ENCODE measurements around the gene IGFLR1.

DNA sequence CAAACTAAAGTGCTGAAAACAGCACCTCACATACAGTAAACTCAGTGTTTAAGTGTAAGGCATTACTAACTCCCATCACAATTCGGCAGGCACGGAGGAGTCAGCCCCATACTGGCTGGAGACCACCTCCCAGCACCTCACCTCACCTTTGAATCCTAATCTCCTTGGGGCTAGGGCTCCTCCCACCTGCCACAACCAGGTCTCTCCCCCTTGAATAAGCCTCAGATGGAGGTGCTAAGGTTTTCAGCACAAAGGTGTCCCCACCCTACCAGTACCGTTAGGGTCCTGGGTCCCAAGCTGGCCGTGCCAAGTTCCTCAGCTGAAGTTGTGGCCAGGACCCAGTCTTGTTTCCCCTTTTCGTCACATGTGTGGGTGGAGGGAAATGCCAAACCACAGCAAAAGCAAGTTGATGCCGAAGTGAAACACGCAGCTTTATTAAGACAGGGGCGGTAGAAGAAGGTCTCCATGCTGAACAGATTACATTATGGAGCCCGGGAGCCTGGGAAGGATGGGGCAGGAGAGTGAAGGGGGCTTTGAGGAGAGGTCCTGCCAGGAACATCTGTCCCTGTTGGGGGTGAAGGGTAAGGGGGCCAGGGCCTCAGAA, at the start of gene IGFLR1:
- TF ChIP-seq, protein P1, sequence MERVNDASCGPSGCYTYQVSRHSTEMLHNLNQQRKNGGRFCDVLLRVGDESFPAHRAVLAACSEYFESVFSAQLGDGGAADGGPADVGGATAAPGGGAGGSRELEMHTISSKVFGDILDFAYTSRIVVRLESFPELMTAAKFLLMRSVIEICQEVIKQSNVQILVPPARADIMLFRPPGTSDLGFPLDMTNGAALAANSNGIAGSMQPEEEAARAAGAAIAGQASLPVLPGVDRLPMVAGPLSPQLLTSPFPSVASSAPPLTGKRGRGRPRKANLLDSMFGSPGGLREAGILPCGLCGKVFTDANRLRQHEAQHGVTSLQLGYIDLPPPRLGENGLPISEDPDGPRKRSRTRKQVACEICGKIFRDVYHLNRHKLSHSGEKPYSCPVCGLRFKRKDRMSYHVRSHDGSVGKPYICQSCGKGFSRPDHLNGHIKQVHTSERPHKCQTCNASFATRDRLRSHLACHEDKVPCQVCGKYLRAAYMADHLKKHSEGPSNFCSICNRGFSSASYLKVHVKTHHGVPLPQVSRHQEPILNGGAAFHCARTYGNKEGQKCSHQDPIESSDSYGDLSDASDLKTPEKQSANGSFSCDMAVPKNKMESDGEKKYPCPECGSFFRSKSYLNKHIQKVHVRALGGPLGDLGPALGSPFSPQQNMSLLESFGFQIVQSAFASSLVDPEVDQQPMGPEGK (CRISPR knock-in tag; IDR thresholded peaks at IDR 0.05; ENCODE audit: borderline replicate concordance), result no peak
- TF ChIP-seq GLIS3 (CRISPR knock-in tag; IDR thresholded peaks at IDR 0.05) (no peak), ZFP30 (CRISPR knock-in tag; IDR thresholded peaks at IDR 0.05) (no peak), CSDC2 (CRISPR knock-in tag; IDR thresholded peaks at IDR 0.05) (no peak), ARNTL (CRISPR knock-in tag; IDR thresholded peaks at IDR 0.05; ENCODE audit: borderline replicate concordance, low read depth) (no peak), BACH2 (CRISPR knock-in tag; IDR thresholded peaks at IDR 0.05; ENCODE audit: borderline replicate concordance) (no peak), RARB (CRISPR knock-in tag; IDR thresholded peaks at IDR 0.05) (no peak), ZC3H10 (CRISPR knock-in tag; IDR thresholded peaks at IDR 0.05) (no peak), ZFP3 (CRISPR knock-in tag; IDR thresholded peaks at IDR 0.05) (no peak)
- TF ChIP-seq, protein P2, sequence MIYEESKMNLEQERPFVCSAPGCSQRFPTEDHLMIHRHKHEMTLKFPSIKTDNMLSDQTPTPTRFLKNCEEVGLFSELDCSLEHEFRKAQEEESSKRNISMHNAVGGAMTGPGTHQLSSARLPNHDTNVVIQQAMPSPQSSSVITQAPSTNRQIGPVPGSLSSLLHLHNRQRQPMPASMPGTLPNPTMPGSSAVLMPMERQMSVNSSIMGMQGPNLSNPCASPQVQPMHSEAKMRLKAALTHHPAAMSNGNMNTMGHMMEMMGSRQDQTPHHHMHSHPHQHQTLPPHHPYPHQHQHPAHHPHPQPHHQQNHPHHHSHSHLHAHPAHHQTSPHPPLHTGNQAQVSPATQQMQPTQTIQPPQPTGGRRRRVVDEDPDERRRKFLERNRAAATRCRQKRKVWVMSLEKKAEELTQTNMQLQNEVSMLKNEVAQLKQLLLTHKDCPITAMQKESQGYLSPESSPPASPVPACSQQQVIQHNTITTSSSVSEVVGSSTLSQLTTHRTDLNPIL (CRISPR knock-in tag; IDR thresholded peaks at IDR 0.05; ENCODE audit: low read depth), result no peak

Measured in SK-N-SH treated with all-trans-retinoic acid at 6 μM for 48 hours (cell line).